ENCODE data around the gene KCNJ13. TPM values are rescaled to one million over a fixed set of nuclear protein-coding genes. Genes with fewer than 3 reads are reported as not detected.

KCNJ13 gene
- total RNA-seq, 1 experiment from 2014 or later, result not detected

DNA sequence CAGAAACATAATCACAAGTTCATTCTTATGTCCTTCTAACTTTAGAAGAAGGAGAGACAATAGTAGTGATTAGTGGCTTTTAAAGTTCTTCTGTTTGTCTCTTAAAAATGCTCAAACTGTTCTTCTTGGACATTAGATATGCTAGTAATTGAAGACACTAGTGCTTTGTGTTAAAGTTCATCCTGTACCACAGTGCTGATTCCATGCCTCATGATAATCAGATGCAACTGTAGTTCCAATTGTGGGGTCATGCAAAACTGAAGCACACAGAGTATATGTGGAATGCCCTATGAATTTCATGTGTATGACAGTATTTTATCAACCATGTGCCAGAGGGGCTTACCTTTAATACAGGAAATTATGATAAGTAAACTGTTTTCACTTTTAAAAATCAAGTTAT, 11.4 kb upstream of the KCNJ13 start:
- DNase-seq (ENCODE audit: low read depth in 1 of 2, low spot score in 2 of 2), result no peak
- no peaks in the 10 kb centered on the region for H3K9me3 ChIP-seq (replicated peaks)
- no peak overlapping the region for H3K4me3 ChIP-seq
- no peaks in the 10 kb centered on the region for H3K27me3 ChIP-seq (replicated peaks)
- no peaks in the 10 kb centered on the region for H3K4me1 ChIP-seq (replicated peaks)
- peaks cover 62% of the 10 kb centered on the region for H3K36me3 ChIP-seq
- H3K27ac ChIP-seq, result no peak overlapping the region

GRCh38 chr2:232783278-232783677, 6.9 kb upstream of the KCNJ13 start:
- H3K4me1 ChIP-seq (replicated peaks), result no peaks in the 10 kb centered on the region; the same call in 1 of the 2 replicates
- no peak overlapping the region for H3K27ac ChIP-seq
- peaks cover 26% of the 10 kb centered on the region for H3K36me3 ChIP-seq
- no peaks in the 10 kb centered on the region for H3K9me3 ChIP-seq (replicated peaks)
- no peaks in the 10 kb centered on the region for H3K27me3 ChIP-seq (replicated peaks)
- no peak for DNase-seq (ENCODE audit: low read depth in 1 of 2, low spot score in 2 of 2)
- no peak overlapping the region for H3K4me3 ChIP-seq

DNA sequence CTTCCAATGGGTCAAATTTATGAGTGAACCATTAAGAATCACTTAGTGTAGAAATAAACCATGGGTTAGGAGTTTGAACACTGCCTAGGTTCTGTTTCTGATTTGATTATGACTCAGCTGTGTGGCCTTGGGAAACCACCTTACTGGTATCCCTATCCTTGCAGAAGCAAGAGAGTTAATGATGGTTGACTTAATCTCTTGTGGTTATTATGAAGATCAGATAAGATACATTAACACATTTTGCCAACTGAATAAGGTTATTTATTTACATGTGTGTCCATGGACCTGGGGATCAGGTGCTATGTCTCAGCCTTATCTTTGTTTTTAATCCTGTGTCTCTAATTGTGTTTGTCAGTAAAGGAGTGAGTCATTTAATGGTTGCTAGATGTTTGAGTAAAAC, 5.4 kb upstream of the KCNJ13 start:
- H3K36me3 ChIP-seq, result peaks cover 12% of the 10 kb centered on the region
- H3K4me3 ChIP-seq, result no peak overlapping the region
- peak in 1 of 2 experiments; percentile 18 for DNase-seq (ENCODE audit: low read depth in 1 of 2, low spot score in 2 of 2)
- H3K27ac ChIP-seq, result no peak overlapping the region
- H3K4me1 ChIP-seq (replicated peaks), result no peaks in the 10 kb centered on the region; the same call in 1 of the 2 replicates
- H3K27me3 ChIP-seq (replicated peaks), result no peaks in the 10 kb centered on the region
- no peaks in the 10 kb centered on the region for H3K9me3 ChIP-seq (replicated peaks)

GRCh38 chr2:232779934-232780333, 3.6 kb upstream of the KCNJ13 start:
- H3K36me3 ChIP-seq, result peaks cover 16% of the 10 kb centered on the region
- H3K27me3 ChIP-seq (replicated peaks), result no peaks in the 10 kb centered on the region
- no peaks in the 10 kb centered on the region for H3K9me3 ChIP-seq (replicated peaks)
- DNase-seq (ENCODE audit: low read depth in 1 of 2, low spot score in 2 of 2), result no peak
- H3K4me3 ChIP-seq, result no peak overlapping the region
- no peaks in the 10 kb centered on the region; the same call in 1 of the 2 replicates for H3K4me1 ChIP-seq (replicated peaks)
- no peak overlapping the region for H3K27ac ChIP-seq

DNA sequence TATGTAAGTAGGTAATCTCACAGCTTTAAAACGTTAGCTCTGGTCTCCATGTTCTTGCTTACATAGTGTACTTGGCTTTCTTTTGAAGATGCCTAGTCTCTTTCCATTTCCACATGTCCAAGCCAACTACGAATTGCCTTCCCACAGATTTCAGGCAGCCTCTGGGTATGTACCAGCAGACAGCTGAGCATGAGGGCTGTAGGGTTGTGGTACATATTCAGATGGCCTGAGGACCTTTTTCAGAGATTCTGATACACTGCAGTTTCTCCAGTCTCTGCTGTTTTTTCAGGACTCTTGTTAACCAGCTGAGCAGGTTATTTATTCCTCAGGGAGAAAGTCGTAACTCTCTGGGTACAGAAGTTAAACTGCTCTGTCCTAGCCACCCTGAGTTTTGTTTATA, 3.1 kb upstream of the KCNJ13 start:
- Histone ChIP-seq H3K4me3 (no peak overlapping the region), H3K36me3 (peaks cover 16% of the 10 kb centered on the region), H3K4me1 (replicated peaks) (no peaks in the 10 kb centered on the region; the same call in 1 of the 2 replicates), H3K27ac (no peak overlapping the region), H3K27me3 (replicated peaks) (no peaks in the 10 kb centered on the region), H3K9me3 (replicated peaks) (no peaks in the 10 kb centered on the region)
- DNase-seq (ENCODE audit: low read depth in 1 of 2, low spot score in 2 of 2), result no peak

DNA sequence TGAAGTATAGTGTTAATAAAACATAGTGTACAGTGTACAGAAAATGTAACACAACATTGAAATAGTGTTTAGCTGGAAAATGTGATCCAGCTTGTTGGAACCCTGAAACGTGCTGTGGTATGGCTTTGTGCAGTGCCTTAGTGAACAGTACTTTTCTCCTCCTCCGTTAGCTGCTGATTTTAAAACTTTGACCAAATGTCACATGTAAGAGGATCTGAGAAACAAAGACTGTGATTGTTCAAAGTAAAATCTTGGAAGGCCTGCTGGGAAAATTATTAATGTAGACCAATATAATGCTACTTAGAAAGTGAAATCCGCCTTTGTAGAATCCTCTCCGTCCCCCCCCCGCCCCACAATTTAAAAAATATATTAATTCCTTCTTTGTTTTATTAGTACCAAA, 911 bp upstream of the KCNJ13 start:
- DNase-seq (ENCODE audit: low read depth in 1 of 2, low spot score in 2 of 2), result no peak
- Histone ChIP-seq H3K27ac (no peak overlapping the region), H3K27me3 (replicated peaks) (no peaks in the 10 kb centered on the region), H3K9me3 (replicated peaks) (no peaks in the 10 kb centered on the region), H3K4me1 (replicated peaks) (no peaks in the 10 kb centered on the region; the same call in 1 of the 2 replicates), H3K36me3 (peaks cover 15% of the 10 kb centered on the region), H3K4me3 (no peak overlapping the region)

DNA sequence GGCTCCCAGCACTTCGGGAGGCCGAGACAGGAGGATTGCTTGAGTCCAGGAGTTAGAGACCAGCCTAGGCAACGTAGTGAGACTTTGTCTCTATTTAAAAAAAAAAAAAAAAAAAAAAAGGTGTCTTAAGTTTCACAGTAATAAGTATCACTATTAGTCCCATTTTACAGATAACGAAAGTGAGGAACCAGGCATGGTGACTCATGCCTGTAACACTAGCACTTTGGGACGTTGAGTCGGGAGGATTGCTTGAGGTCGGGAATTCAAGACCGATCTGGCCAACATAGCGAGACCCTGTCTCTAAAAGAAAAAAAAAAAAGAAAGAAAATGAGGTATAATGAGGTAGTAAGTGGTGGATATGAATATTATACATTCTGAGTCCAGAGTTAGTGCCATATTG, 2.5 kb downstream of the KCNJ13 start:
- Histone ChIP-seq H3K4me3 (no peak overlapping the region), H3K4me1 (replicated peaks) (no peaks in the 10 kb centered on the region), H3K36me3 (peaks cover 28% of the 10 kb centered on the region), H3K9me3 (replicated peaks) (no peaks in the 10 kb centered on the region), H3K27ac (no peak overlapping the region), H3K27me3 (replicated peaks) (no peaks in the 10 kb centered on the region)
- DNase-seq (ENCODE audit: low read depth in 1 of 2, low spot score in 2 of 2), result no peak

DNA sequence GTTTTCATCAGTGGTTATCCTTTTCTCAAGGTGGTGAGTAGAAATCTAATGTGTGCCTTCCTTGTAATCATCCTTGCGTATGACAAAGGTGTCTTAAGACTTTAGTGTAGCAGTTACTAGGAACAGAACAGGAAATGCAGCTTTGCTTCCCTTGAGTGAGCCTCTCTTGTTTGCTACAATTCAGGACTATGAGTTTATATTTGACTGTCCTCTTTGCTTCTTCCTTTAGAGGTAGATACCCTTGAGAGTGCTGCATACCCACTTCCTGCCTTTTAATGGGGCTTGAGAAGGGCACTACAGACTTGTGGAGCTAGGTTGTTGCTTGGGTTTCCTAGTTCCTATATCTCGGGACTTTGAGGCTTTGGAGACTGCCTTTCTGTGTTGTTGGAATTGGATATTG, 3.8 kb downstream of the KCNJ13 start:
- H3K36me3 ChIP-seq, result peaks cover 41% of the 10 kb centered on the region
- H3K4me1 ChIP-seq (replicated peaks), result no peaks in the 10 kb centered on the region
- H3K4me3 ChIP-seq, result no peak overlapping the region
- no peak for DNase-seq (ENCODE audit: low read depth in 1 of 2, low spot score in 2 of 2)
- no peaks in the 10 kb centered on the region for H3K9me3 ChIP-seq (replicated peaks)
- no peak overlapping the region for H3K27ac ChIP-seq
- no peaks in the 10 kb centered on the region for H3K27me3 ChIP-seq (replicated peaks)

GRCh38 chr2:232771870-232772269, 4.5 kb downstream of the KCNJ13 start:
- no peak for DNase-seq (ENCODE audit: low read depth in 1 of 2, low spot score in 2 of 2)
- no peaks in the 10 kb centered on the region for H3K27me3 ChIP-seq (replicated peaks)
- H3K27ac ChIP-seq, result no peak overlapping the region
- H3K4me1 ChIP-seq (replicated peaks), result no peaks in the 10 kb centered on the region
- H3K9me3 ChIP-seq (replicated peaks), result no peaks in the 10 kb centered on the region
- no peak overlapping the region for H3K4me3 ChIP-seq
- peaks cover 44% of the 10 kb centered on the region for H3K36me3 ChIP-seq

- H3K36me3 ChIP-seq, result peaks cover 51% of the 10 kb centered on the region
- H3K4me1 ChIP-seq (replicated peaks), result no peaks in the 10 kb centered on the region
- no peak overlapping the region for H3K4me3 ChIP-seq
- H3K9me3 ChIP-seq (replicated peaks), result no peaks in the 10 kb centered on the region
- no peaks in the 10 kb centered on the region for H3K27me3 ChIP-seq (replicated peaks)
- no peak for DNase-seq (ENCODE audit: low read depth in 1 of 2, low spot score in 2 of 2)
- no peak overlapping the region for H3K27ac ChIP-seq
Measured at GRCh38 chr2:232770207-232770606, 6.2 kb downstream of the KCNJ13 start.

GRCh38 chr2:232767866-232768265, 8.5 kb downstream of the KCNJ13 start:
- Histone ChIP-seq H3K27me3 (replicated peaks) (no peaks in the 10 kb centered on the region), H3K4me1 (replicated peaks) (no peaks in the 10 kb centered on the region), H3K9me3 (replicated peaks) (no peaks in the 10 kb centered on the region), H3K36me3 (peaks cover 69% of the 10 kb centered on the region), H3K4me3 (no peak overlapping the region), H3K27ac (no peak overlapping the region)
- DNase-seq (ENCODE audit: low read depth in 1 of 2, low spot score in 2 of 2), result no peak

GRCh38 chr2:232761301-232761907, 15.0 kb downstream of the KCNJ13 start:
- Histone ChIP-seq H3K4me1 (replicated peaks) (no peaks in the 10 kb centered on the region), H3K4me3 (no peak overlapping the region), H3K36me3 (peaks cover 66% of the 10 kb centered on the region), H3K9me3 (replicated peaks) (no peaks in the 10 kb centered on the region), H3K27ac (no peak overlapping the region), H3K27me3 (replicated peaks) (no peaks in the 10 kb centered on the region)
- peak in 1 of 2 experiments; percentile 14 for DNase-seq (ENCODE audit: low read depth in 1 of 2, low spot score in 2 of 2)

- H3K27ac ChIP-seq, result no peak overlapping the region
- H3K4me3 ChIP-seq, result no peak overlapping the region
- H3K4me1 ChIP-seq (replicated peaks), result no peaks in the 10 kb centered on the region
- no peaks in the 10 kb centered on the region for H3K9me3 ChIP-seq (replicated peaks)
- H3K36me3 ChIP-seq, result peaks cover 56% of the 10 kb centered on the region
- no peaks in the 10 kb centered on the region for H3K27me3 ChIP-seq (replicated peaks)
- DNase-seq (ENCODE audit: low read depth in 1 of 2, low spot score in 2 of 2), result no peak
Measured at GRCh38 chr2:232757905-232758304, 18.5 kb downstream of the KCNJ13 start.

GRCh38 chr2:232750135-232750671, 26.2 kb downstream of the KCNJ13 start:
- Histone ChIP-seq H3K27me3 (replicated peaks) (no peaks in the 10 kb centered on the region), H3K36me3 (peaks cover 64% of the 10 kb centered on the region), H3K4me1 (replicated peaks) (no peaks in the 10 kb centered on the region), H3K4me3 (no peak overlapping the region), H3K9me3 (replicated peaks) (no peaks in the 10 kb centered on the region), H3K27ac (no peak overlapping the region)
- DNase-seq (ENCODE audit: low read depth in 1 of 2, low spot score in 2 of 2), result no peak

GRCh38 chr2:232749331-232749730, 27.0 kb downstream of the KCNJ13 start:
- Histone ChIP-seq H3K27ac (no peak overlapping the region), H3K36me3 (peaks cover 61% of the 10 kb centered on the region), H3K4me3 (no peak overlapping the region), H3K9me3 (replicated peaks) (no peaks in the 10 kb centered on the region), H3K27me3 (replicated peaks) (no peaks in the 10 kb centered on the region), H3K4me1 (replicated peaks) (no peaks in the 10 kb centered on the region)
- DNase-seq (ENCODE audit: low read depth in 1 of 2, low spot score in 2 of 2), result no peak

All from SJSA1 (cell line).